ENCODE measurements around the gene RNF187.

RNF187 gene

GRCh38 chr1:228487336-228488124, at the start of gene RNF187:
RNF187 (plus strand) TSS chr1:228487382.
- peak; percentile 90 for DNase-seq (ENCODE audit: low spot score)

GRCh38 chr1:228437424-228437962, 49.7 kb upstream of the RNF187 start:
- DNase-seq (ENCODE audit: low spot score) = no peak

DNA sequence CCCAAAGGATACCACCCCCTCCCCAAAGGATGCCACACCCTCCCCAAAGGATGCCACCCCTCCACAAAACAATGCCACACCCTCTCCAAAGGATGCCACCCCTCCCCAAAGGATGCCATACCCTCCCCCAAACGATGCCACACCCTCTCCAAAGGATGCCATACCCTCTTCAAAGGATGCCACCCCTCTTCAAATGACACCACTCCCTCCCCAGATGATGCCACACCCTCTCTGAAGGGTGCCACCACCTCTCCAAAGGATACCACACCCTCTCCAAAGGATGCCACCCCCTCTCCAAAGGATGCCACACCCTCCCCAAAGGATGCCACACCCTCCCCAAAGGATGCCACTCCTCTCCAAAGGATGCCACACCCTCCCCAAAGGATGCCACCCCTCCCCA, 48.9 kb upstream of the RNF187 start:
- no peak for DNase-seq (ENCODE audit: low spot score)

GRCh38 chr1:228440761-228441500, 46.3 kb upstream of the RNF187 start:
- no peak for DNase-seq (ENCODE audit: low spot score)

- DNase-seq (ENCODE audit: low spot score) = no peak
Observed at GRCh38 chr1:228443395-228443794, 43.8 kb upstream of the RNF187 start.

DNA sequence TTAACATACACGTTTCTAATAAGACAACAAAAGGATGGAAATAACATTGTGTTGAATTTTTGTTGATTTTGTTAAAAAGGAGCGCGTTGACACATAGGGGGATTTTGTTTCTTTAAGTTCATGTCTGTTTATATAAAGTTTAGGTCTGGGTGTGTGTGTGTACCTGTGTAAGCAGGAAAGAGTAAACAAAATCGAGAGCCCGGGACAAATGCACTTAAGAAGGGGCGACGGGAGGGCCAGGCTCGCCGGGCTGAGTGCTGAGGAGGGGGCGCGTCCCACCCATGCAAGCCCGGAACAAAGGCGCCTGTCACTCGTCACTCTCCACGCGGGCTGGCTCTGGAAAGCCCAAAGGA, 41.7 kb upstream of the RNF187 start:
- no peak for DNase-seq (ENCODE audit: low spot score)

DNA sequence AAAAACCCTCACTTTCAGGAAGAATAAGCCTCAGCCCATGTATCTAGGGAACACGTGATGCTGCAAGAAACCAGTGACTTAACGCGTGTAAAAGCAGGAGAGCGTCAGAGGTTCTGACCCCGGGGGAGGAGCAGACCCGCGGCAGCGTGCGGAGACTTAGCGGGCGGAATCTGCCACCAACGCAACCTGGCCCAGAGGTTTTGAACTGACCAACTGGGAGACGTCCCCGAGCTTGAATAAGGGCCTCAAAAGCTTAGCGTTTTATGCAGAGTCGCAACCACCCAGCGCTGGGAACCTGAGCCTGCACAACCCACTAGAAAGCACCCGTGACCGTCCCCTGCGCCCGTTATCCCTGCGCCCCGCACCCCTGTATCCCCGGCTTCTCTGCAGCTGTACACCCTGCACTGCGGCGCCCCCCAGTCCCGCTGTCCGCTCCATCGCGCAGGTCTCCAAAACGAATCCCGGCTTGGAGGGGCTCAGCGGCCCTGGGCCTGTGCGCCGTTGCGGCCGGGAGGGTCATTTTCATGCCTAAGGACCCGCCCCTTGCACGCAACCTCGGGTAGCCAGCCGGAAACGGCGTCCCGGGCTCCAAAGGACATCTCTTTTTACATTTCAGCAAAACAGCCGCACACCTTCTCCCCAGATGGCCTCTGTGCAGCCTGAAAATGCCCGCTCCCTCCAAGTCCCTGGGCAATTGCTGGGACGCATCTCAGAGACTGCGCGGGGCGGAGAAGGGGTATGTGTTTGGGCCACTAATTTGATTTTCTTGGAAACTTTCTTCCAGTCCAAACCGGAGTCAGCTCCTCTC, 41.1 kb upstream of the RNF187 start:
- no peak for DNase-seq (ENCODE audit: low spot score)

DNA sequence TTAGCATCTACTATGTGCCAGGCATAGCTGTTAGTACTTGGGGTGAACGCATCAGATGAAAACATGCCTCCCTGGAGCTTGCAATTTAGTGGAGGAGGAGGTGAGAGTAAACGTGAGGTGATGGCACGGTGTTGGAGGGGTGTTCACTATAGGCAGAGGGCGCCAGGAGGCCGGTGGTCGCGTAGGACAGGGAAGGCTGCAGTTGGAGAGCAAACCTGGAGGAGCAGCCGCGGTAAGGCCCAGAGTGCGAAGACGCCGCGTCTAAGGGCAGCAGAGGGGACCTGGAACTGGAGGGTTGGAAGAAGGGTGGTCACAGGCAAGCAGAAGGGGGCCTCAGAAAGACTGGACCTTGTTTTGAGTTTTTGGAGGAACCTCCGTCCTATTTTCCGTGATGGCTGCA, 40.3 kb upstream of the RNF187 start:
- no peak for DNase-seq (ENCODE audit: low spot score)

DNA sequence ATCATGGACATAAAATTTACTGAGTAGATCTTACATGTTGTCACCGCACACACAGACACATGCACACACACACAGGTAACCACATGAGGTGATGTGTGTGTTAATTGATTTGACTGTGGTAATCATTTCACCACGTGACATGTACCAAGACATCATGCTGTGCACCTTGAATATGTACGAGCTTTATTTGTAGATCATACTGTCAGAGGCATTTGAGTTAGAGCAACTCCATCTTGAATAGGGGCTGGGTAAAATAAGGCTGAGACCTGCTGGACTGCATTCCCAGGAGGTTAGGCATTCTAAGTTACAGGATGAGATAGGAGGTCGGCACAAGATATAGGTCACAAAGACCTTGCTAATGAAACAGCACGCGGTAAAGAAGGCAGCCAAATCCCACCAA, 38.8 kb upstream of the RNF187 start:
- DNase-seq (ENCODE audit: low spot score) = no peak

GRCh38 chr1:228450200-228450599, 37.0 kb upstream of the RNF187 start:
- DNase-seq (ENCODE audit: low spot score) = no peak

DNA sequence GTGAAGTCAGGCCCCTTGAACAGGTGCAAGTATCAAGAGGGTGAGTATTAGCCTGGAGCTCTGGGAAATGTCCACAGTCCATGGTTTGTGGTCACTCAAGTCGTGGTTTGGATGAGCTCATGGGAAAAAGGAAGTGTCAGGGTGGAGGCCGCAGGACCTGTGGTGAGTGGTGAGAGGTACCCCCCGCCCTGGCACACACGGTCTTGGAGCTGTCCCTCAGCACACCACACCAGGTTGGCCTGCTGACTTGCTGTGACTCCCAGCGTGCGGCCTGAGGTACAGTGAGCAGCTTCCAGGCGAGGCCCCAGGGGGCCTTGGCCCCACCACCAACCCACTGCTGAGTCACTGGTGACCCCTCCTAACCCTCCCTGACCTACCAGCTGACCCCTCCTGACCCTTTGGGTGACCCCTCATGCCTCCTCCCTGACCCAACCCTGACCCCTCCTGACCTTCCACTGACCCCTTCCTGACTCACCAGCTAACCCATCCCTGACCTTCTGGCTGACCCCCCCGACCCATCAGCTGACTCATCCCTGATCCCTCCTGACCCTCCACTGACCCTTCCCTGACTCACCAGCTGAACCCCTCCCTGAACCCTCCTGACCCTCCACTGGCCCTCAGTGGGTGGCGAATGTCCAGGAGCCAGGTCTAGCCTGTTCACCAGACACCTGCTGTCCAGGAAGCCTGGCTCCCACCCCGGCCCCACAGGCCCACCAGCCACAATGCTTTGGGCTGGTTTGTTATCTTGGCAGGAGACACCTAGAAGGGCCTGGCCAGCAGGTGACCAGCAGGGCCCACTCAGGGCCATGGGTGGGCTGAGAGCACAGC, 34.8 kb upstream of the RNF187 start:
- DNase-seq (ENCODE audit: low spot score) = no peak

DNA sequence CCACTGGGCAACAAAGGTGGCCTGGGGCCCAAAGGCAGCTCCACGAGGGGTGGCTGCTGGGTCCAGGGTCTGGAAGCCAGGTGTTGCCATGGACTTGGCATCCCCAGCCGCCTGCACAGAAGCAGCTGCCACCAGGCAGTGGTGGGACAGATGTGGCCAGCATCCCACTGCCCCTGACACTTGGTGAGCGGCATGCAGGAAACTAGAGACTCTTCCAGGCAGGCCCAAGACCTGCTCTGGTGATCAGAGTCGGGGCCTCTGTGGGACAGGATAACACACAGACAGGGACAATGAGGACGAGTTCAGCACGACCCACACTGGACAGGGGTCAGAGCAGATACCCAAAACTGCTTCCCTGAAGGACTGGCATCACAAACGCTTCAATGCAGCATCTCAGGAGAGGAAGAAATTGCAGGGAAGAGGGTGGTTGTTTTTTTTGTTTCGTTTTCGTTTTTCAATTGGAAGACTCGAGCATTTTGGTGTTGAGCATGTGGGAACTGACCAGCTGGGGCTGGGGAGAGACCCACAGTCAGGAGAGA, 34.1 kb upstream of the RNF187 start:
- no peak for DNase-seq (ENCODE audit: low spot score)

DNA sequence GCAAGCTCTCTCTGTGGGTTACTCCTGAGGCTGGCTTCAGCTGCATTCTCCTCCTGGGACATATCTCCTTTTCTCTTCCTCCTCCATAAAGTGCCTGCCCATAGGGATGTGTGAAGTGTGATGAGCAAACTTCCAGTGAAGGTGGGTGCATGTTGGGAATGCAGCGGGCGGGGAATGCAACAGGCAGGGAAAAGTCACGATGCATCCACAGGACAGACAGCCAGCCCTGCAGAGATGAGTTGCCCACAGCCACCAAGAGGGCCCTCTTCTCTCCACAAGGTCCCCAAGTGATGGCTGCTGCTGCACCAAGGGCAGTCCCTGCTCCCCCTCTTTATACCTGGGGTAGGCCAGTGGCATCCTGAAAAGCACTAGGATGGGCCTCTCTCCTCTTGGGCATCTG, 33.6 kb upstream of the RNF187 start:
- DNase-seq (ENCODE audit: low spot score) = no peak

GRCh38 chr1:228454238-228454637, 32.9 kb upstream of the RNF187 start:
- no peak for DNase-seq (ENCODE audit: low spot score)

DNA sequence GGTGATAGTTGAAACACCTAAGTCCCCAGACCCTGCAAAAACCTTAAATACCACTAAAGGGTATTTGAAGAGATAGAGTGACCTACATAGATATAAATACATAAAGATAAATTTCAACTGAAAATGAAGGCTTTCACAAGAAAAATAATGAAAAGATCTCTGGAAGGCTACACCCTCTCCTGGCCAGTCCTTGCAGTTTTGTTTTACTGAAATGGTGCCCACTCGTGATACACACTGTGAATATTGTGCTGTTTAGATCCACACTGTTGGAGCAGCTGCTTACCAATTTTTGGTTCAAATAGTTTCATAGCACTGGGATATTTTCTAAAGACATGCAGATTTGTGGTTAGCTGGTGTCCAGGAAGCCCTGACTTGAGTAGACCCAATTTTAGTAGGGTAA, 31.5 kb upstream of the RNF187 start:
- DNase-seq (ENCODE audit: low spot score) = no peak

DNA sequence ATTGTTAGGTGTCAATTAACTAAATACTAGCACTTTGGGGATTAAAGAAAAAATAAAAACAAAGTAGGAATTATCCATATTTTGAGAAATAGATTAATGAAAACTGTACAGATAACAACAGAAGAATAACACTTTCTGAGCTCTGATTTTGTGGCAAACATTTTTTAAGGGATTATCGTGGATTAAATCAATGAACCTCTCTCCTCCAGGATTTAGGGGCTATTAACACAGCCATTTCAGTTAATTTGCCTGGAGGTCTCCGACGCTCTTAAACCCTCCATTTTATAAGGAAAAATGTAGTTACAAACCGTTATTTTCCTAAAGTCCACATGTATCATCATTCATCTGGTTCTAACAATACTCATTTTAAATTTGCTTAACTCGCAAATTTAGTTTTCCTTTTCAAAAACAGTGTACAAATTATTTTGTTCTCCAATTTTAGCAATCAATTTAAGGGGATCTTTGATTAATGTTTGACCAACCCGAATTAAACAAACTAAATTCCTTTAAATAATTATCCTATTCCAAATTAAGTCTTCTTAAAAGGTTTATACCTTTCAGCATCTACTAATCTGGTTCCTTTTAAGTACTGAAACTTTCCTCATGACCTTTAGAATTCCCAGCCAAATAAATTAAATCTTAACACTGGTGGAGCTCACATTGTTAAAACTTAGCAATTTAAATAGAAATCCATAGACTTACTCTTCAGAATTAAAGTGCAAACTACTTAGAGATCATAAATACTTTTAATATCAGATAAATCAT, 30.7 kb upstream of the RNF187 start:
- no peak for DNase-seq (ENCODE audit: low spot score)

- peak; percentile 14 for DNase-seq (ENCODE audit: low spot score)
Observed at GRCh38 chr1:228457017-228457395, 30.2 kb upstream of the RNF187 start.

DNA sequence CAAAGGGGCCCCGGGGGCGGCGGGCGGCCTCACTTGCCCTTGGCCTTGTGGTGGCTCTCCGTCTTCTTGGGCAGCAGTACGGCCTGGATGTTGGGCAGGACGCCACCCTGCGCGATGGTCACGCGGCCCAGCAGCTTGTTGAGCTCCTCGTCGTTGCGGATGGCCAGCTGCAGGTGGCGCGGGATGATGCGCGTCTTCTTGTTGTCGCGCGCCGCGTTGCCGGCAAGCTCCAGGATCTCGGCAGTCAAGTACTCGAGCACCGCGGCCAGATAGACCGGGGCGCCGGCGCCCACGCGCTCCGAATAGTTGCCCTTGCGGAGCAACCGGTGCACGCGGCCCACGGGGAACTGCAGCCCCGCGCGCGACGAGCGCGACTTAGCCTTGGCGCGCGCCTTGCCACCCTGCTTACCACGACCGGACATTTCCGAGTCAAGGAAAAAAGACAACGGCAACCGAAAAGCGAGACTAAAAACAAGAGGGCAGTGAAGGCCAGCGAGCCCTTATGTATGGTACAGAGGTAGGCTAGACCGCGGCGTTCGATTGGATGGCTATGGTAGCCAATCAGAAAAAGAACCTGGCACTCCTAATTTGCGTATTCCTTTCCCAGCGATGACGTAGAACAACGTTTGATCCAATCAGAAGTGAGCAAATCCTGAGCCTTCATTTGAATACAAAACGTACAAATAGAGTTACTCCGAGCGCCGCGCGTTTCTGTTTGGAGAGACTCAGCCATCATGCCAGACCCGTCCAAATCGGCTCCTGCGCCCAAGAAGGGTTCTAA, 29.6 kb upstream of the RNF187 start:
- DNase-seq (ENCODE audit: low spot score) = peak; percentile 94

DNA sequence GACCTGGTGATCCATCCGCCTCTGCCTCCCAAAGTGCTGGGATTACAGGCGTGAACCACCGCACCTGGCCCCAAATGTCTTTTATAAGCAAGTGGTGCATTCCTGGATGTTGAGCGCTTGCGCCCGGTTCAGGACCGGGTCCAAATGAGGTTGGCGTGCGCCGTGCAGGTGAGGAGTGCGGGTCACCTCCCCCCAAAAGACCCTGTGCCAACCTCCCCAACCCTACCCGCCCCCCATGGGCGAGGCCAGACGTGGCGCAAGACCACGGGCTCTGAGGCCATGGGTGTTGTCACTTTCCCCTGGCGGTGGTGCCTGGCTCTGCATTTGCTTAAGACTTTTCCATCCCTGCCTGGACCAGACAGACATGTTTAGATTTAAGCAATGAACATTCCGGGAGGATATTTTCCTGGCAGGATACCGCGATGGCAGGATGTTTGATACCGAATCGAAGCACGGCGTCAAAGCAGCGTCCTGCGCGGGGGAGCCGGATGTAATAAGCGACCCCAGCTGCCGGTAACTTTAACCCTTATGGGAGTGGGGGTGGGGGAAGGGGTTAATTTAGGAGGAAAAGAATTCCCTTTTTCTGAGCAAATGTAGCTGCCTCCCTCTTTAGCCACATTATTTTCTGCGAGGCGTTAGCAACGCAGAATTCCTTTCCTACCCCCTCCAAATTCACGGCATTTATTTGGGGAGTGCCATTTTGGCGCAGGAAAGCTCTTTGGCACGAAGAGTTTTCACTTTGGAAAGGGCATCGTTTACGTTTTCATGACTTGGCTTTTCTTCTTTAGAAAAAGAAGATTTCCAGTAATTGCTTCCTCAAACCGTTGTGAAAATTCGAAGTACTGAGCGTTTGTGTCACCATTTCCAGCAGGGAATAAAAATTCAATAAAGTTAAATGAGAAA, 27.8 kb upstream of the RNF187 start:
- peak; percentile 57 for DNase-seq (ENCODE audit: low spot score)

All from germinal center (tissue), 1 donor.